HG03103 (cell line): ENCODE measurements around the gene BNC2.

Source experiments
- ATAC-seq: cut with Tn5 transposase; IDR thresholded peaks from one replicate; pipeline ENCODE4 v1.9.1; 2021; ENCODE audit warnings: low read depth; ENCODE audit not compliant: unreplicated experiment

The BNC2 gene

GRCh38 chr9:16642421-16643109, 227.9 kb downstream of the BNC2 start:
- no peak for ATAC-seq

DNA sequence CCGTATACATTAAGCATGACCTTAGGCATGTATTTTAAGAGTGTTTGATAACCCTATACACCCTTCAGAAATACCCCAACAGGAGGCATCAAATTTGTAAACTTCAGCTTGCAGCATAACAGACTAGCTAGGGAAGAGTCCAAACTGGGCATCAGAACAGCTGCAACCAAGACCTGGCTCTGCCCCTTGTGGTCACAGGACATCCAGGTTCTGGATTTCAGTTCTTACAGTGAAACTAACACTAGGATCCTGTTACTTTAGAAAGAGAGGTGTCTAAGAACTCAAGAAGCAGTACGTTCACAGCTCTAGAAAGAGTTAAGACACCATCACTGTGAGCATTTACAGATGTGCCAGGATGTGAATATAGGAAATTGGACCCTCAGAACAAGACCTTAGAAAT, 229.8 kb downstream of the BNC2 start:
- no peak for ATAC-seq

DNA sequence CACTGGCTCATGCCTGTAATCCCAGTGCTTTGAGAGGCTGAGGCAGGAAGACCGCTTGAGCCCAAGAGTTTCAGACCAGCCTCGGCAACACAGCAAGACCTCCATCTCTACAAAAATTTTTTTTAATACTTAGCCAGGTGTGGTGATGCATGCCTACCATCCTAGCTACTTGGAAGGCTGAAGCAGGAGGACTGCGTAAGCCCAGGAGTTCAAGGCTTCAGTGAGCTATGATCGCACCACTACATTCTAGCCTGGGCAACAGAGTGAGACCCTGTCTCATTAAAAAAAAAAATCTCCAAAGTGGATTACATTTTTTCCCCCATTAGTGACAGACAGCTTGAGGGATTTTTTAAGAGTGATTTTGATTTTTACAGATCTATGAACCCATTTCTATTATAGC, 230.8 kb downstream of the BNC2 start:
- no peak for ATAC-seq

DNA sequence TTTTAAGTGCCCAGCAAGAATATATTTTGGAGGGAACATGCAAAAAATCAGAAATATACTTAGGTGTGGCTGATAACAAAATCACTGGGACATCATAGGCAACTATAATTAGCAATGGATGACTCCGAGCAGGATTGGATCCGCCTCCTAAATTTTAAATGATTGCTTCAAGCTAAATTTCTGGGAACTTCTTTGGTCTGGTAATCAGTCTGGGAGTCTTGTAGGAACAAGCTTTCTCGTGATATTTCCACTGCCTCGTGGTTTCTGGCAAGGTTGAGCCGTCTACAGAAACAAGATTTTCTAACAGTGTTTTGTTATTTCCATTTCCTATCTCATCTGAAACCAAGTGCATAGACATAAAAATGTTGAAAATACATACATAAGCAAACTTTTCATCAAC, 232.6 kb downstream of the BNC2 start:
- no peak for ATAC-seq

DNA sequence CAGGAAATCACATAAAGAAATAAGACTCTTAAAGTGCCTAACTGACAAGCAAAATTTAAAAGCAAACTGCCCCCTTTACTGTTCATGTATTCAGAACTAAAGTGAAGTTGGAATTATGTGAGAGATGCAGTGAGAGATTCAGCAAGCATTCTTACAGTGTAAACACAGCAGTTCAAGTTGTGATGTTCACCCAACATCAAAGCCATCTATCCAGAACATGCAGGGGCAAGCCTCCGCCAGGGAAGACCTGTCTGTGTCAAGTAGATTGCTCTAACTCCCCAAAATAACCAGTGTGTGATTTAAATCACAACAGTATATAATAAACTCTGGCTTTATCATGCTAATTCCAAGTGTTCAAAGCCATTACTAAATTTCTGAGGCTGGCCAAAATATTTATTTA, 233.3 kb downstream of the BNC2 start:
- no peak for ATAC-seq

GRCh38 chr9:16633794-16634193, 236.7 kb downstream of the BNC2 start:
- ATAC-seq: no peak

- no peak for ATAC-seq
Observed at GRCh38 chr9:16628413-16628812, 242.1 kb downstream of the BNC2 start.

- no peak for ATAC-seq
Observed at GRCh38 chr9:16627967-16628366, 242.5 kb downstream of the BNC2 start.

GRCh38 chr9:16627521-16627920, 242.9 kb downstream of the BNC2 start:
- no peak for ATAC-seq

DNA sequence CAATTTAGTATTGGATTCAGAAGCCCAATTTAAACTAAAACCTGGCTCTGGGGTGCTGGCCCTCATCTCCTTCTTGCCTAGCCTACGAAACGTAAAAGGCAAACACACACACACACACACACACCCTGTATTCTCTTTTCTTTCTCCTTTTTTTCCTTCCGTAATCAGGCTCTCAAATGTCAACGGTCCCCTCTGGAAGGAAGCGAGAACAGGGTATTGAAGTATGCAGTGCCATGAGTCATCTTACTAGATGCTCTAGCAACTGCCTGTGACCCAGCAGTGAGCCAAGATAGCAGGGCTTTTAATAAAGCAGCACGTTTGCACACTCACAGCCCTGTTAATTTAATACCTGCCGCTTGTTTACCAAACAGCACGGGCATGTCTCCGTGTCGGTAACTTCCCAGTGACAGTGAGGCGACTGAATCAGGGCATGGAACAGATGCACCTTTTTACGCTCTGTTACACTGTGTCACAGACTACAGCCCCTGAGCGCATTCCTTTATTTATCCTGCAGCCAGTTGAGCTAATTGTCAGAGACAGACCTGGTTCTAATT, 243.8 kb downstream of the BNC2 start:
- no peak for ATAC-seq

DNA sequence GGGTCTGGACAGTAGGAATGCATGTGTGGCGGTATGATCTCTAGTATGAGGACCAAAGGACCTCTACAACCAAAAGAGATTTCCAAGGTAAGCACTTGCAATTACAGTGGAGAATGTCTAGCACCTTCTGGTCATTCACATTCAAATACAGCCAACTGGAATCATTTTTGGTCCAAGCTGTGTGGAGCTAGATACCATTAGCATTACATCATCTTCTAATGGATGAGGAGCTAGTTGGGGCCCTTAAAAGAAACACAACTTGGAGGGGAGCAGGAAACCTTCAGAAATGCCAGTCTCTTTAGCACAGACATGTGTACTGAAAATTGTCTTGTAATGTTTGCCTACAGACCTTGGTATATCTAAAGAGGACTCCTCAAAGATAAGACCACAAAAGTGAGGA, 244.7 kb downstream of the BNC2 start:
- ATAC-seq: no peak

DNA sequence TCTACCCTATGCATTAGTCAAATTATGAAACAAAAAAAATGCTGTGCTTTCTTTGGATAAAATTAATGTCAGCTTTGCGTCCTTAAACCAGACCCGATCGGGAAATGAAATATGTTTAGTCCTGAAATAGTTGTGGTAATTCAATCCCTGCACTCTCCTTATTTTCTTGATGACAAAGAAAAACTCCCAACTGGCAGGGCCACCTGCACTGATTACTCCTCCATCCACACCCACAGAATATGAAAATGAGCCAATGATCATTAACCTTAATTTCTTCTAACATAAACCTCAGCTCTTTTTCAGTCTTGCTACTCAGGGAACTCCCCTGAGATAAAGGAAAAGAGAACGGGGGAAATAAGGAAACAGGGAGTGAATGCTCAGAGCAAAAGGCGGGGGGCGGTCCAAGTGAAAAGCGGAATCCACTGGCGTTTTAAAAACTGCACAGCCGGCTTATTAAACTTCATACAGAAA, 245.3 kb downstream of the BNC2 start:
- no peak for ATAC-seq

DNA sequence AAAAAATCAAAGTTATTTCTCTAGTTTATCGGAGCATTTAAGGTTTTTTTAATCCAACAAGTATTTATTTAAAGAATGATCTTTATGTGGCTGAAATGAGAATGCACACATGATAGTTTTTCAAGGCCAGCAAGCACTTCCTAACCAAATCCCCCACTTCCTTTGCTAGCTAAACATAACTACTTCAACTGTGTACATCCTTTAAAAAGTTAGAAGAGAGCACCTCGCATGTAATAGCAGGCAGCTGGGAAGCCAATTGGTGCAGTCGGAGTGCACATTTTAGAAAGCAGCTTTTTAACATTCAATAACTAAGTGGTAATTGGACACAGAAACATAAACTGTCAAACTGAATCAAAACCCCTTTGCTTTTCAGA, 245.7 kb downstream of the BNC2 start:
- no peak for ATAC-seq

- no peak for ATAC-seq
Observed at GRCh38 chr9:16623989-16624743, 246.3 kb downstream of the BNC2 start.

- no peak for ATAC-seq
Observed at GRCh38 chr9:16622541-16622940, 247.9 kb downstream of the BNC2 start.

GRCh38 chr9:16619914-16620520, 250.5 kb downstream of the BNC2 start:
- no peak for ATAC-seq

GRCh38 chr9:16619402-16619801, 251.1 kb downstream of the BNC2 start:
- ATAC-seq: no peak

- no peak for ATAC-seq
Observed at GRCh38 chr9:16618524-16618923, 251.9 kb downstream of the BNC2 start.

DNA sequence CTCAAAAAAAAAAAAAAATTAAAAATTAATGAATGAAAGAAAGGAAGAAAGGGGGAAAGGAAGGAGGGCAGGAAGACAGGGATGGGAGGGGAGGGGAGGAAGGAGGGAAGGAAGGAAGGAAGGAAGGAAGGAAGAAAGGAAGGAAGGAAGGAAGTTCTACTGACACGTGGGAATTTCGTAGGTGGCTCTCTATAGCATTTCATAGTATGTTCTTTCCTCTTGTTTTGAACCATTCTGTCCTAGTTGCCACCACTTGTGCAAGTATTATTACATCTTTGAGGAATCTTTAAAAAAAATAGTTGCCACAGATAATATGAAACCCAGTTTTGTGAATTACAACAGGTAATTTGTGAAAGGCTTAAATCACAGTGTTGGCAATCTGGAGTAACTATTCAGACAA, 253.8 kb downstream of the BNC2 start:
- ATAC-seq: no peak

DNA sequence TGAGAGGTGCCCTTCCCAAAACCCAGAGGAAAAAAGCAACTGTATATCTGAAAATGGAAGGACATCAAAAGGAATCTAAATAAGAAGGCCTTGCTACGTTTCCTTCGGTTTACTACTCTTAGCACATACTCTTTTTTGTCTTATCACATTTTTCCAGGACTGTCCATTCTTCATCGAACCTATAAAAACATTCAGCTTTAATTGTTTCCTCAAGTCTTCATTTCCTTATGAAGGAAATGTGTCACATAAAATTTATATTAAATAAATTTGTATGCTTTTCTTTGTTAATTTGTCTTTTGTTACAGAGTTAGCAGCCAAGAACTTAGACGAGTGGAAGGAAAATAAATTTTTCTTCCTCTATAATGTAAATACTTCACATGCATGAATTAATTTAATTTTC, 255.0 kb downstream of the BNC2 start:
- ATAC-seq: no peak

- ATAC-seq: no peak
Observed at GRCh38 chr9:16613605-16614004, 256.9 kb downstream of the BNC2 start.

DNA sequence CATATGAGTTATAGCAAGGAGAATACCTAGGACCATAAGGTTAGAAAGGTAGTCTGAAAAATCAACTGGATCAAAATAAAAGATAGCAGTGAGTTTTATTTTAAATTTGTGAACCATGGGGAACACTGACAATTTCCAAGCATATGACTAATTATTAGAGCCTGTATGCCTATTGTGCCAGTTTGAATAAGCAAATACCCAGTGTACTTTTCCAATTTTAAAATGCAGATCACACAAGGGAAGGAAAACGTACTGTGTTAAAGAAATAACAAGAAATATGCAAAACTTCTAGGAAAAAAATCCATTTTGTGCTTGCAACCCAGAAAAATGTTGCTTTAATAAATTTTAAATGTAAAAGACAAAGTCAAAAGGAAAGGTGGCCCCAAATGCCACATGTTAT, 257.4 kb downstream of the BNC2 start:
- no peak for ATAC-seq
